Activated CD8-positive, alpha-beta memory T cell treated with anti-CD3 and anti-CD28 coated beads, Interleukin-2, amount 50 U/mL, for 24 hours (primary cell): Measurements from ENCODE around the gene ZNF503.

ENCODE experiments used
- DNase-seq: peaks from one replicate; pipeline ENCODE4 v3.0.0-alpha.2; 2020; ENCODE audit errors: extremely low read depth

ZNF503 gene

GRCh38 chr10:75406462-75407223 is 5.1 kb upstream of the ZNF503 start:
- DNase-seq, result no peak

GRCh38 chr10:75405598-75406461 is 4.3 kb upstream of the ZNF503 start:
- DNase-seq, result no peak

DNA sequence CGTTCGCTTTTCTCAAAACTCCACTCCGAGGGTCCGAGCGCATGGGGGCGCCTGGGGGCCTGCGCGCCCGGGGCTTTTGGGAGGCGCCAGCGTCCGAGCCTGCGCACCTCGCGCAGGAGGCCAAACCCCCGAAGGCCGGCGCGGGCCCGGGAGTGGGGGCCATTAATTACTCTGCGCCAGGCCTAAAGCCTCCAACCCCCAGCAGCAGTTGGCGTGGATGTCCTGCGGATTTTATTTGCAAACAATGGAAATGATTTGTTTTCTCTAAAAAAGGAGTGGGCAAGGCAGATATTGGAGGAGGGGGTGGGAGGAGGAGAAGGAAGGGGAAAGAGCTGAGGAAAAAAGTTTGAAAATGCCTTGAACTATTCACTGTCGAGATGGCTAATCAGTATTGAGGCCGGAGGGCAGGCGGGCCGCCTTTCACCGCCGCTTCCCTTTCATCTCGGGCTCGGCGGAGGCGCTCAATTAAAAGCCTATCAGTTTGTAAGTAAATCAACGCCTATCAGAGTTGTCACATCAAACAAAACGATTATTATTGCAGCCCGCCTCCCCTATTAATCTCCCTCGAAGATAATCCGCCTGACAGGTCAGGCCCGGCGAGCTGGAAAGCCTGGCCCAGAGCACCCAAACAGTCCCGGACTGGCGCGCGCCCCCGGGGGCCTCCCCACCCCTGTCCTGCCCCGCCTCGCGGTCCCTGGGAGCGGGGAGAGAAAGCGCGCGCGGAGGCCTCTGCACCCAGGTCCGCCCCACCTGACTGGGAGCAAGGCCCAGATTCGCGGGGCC is 3.4 kb upstream of the ZNF503 start:
- DNase-seq, result no peak

DNA sequence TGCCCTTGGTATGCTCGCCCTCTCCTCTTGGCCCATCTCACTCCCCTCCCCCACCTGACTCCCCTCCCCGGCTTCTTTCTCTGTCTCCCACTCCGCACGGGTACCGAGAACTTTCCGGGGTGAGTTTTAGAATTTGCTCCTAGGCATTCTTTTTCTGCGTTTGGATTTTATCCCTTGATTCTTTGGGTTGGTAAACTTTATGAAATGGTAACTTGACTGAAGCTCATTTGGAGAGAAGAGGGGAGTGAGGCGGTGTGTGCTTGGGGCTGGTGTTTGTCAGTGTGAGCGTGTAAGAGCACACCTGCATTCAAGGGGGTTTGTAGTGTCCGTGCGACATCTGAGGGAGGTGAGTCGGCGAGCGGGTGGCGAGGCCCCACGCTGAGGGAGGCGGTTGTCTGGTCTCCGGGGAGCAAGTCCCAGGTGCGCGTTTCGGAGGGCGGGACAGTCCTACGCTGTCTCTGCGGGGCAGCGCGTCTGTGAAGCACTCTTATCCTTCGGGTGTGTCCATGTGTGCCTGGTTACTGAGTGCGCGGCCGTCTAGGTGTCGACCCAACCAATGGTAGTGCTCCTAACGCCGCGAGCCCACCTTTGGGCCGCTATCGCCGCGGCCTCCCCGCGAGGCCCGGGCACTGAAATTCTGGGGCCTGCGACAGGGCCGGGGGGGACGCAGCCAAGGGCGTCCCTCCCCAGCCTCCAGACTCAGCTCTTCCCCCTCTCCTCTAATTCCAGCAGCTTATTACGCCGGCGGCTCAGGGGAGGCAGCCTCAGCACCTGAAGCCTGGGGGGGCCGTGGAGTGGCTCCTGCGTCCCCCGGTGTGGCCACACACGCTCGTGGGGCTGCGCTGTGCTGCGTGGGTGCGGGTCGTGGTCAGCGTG is 2.6 kb upstream of the ZNF503 start:
- no peak for DNase-seq

DNA sequence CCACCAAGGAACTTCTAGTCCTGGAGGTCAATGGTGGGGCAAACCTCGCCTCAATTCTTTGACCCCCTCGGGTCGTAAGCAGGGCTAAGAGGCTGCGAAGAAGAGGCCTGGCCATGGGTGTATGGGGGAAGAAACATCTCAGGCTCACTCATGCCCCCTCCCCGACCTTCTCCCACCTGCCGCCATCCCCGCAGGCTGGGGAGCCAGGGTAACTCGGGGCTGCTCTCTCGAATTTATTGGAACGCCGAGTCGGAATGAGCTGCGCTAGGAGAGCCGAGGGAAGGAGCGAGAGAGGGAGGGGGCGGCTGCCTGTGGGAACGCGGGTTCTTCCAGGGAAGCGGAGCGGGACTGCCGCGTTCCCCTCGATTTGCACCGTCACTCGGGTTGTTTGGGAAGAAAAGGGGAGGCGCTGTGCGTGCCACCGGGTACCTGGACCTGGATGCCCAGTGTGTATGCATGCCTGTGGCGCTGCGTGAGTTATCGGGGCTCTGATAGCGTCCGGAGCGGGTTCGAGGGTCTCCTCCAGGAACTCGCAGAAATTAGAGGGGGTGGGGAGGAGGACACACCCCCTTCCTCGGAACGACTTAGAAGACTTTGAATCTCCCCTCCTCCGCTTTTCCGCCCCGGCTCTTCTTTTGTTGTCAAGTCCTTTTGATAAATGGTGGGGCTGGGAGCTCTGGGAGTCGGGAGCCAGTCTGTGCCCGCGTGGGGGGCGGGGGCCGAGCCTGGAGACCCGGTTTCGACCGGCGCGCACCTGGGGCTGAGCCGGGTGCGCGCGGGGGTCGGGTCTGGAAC is 1.8 kb upstream of the ZNF503 start:
- no peak for DNase-seq

DNA sequence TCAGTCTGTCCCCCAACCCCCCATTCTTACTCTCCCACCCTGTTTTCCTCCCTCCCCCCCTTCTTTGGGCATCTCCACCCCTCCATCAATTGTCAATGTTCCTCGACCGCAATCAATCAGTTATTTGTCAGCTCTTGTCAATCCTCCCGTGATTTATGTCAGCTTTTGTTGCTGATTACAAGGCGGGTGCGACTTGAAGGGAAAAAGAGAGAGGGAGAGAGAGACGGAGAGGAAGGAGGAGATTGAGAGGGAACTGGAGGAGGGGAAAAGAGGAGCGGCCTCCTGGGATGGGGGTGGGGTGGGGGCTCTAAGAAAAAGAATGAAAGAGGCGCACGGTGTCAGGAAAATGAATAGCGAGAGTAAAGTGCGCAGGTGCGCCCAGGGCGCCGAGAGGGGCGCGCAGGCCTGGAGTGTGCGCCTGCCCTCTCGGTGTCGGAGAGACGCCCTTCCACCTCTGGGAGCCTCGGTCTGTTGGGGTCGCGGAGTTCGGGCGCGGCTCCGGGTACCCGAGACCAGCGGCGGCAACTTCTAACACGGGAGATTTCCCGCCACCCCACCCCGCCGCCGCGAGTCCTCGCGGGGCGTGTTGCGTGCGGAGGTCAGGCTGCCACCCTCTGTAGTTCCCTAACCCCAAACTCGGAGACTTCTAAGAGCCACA is 1.1 kb upstream of the ZNF503 start:
- no peak for DNase-seq

DNA sequence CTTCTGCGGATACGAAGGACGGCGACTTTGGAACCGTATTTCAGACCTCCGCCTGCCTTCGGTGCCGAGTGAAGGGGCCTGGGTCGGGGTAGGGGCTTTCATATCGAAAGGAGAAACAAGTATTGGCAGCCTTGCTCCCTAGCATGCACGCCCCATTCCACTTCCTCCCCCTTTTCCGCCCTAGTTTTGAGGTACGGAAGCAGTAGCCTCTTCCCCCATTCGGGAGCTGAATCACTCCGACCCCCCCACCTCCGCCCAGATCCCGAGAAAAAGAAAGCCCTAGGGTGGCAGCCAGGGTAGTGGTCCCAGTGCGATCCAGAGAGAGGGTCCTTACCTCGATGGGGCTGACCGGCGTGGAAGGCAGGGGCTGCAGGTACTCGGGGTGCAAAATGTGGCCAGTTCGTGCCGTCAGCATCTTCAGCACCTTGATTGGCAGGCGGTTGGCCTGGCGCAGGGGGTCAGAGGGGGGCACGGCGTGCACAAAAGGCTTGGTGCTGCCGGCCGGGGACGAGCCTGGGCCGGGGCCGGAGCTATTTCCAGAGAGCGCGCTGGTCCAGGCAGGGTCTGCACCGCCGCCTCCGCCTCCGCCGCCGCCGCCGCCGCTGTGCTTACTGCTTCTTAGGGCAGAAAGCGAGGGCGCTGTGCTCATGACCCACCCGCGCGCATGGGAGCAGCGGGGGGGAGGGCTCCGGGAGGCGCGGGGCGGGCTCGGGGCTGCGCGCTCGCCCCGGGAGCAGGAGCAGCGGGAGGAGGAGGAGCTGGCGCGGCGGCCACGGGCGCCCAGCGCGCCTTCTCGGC is 594 bp downstream of the ZNF503 start:
- no peak for DNase-seq

GRCh38 chr10:75400163-75400770 is 1.3 kb downstream of the ZNF503 start:
- DNase-seq, result no peak

- no peak for DNase-seq
Observed at GRCh38 chr10:75399461-75400162, 2.0 kb downstream of the ZNF503 start.

GRCh38 chr10:75398692-75399460 is 2.7 kb downstream of the ZNF503 start:
- no peak for DNase-seq

GRCh38 chr10:75398200-75398691 is 3.3 kb downstream of the ZNF503 start:
- no peak for DNase-seq

DNA sequence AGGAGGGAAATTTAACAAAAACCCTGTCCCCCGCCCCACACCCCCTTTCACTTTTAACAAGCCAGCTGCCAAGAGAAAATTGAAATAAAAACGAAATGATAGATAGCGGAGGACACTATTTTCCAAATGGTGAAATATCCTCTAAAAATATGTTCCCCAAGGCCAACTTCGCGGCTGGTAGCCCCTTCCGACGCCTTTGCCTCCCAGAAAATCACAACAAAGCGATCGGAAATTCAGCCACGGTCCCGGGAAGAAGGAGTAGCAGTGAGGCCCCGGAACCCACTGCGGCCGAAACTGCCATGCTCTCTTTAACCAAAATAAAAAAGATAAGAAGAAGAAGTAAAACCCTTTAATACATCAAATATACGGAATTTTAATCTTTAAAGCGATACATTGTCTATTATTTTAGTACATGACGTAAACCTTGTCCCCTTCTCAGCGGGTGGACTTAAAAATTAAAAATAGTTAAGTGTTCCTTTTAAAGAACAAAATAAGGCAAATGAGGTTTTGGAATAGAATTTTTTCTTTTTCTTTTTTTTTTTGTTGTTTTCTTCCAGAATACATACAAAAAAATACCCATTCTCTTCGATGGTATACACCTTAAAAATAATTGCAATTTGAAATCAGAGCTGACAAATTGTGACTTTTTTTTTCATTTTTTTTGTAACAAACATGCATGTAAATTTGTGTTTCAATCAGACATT is 3.9 kb downstream of the ZNF503 start:
- DNase-seq, result no peak

DNA sequence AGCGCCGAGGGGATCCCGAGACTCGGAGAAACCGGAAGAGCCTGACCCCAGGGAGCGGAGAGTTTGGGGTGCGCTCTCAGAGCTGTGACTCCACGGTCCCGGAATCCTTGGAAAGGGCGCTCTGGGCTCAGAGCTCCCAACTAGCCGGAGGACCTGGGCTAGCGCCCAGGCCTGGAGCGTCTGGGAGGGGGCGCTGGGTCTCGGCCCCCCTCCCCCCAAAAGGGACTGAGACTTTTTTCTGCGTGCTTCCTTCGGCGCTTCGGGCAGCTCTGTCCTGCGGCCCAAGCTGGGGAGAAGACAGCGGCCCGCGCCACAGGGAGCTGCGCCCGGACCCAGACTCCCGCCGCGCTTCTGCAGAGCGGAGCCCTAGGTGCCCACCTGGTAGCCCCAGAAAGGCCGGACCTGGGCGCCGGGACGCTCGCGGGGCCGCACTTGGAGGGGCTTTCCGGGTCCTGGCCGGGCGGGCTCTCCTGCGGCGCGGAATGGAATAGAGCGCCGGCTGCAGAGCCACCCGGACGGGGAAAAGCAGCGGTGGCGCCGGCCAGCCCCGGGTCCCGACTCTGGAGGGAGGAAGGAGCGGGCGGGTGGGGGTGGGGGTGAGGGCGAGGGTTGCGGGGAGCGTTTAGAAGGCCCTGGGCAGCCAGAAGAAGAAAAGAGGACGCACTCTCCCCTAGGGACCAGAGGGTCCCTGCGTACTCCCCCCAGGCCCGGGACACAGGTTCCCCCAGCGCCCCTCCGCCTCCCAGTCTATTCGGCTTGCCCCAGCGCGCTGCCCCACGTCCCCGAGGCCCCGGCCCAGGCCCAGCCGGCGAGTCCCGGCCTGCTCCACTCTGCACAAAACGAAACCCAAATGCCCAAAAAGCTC is 4.7 kb downstream of the ZNF503 start:
- DNase-seq, result no peak

GRCh38 chr10:75395932-75396630 is 5.5 kb downstream of the ZNF503 start:
- DNase-seq, result no peak
